Lower leg skin (tissue), 3 donors: ENCODE results near the gene TMEM132E.

Source experiments
- CTCF ChIP-seq, 3 donors: fragments of 450-650 bp; IDR thresholded peaks; one replicate each; pipeline ENCODE4 v1.5.1; 2016; ENCODE audit warnings: antibody characterized with exemption in 3 of 3, mild to moderate bottlenecking in 3 of 3, moderate library complexity in 2 of 3
- POLR2A ChIP-seq, 2 donors: fragments of 450-650 bp; IDR thresholded peaks; one replicate each; pipeline ENCODE4 v1.6.1; 2016 to 2017; ENCODE audit warnings: antibody characterized with exemption in 2 of 2, mild to moderate bottlenecking in 1 of 2, moderate library complexity in 1 of 2

GRCh38 chr17:34622862-34623623, 43.7 kb downstream of the TMEM132E start:
- TF ChIP-seq CTCF (IDR thresholded peaks at IDR 0.05) (no peak), POLR2A (IDR thresholded peaks at IDR 0.05) (no peak)
